Activated CD8-positive, alpha-beta T cell treated with anti-CD3 and anti-CD28 coated beads for 36 hours (primary cell): ENCODE results near the gene HAVCR1. TPM values are rescaled to one million over a fixed set of nuclear protein-coding genes. Genes with fewer than 3 reads are reported as not detected.

Experiments
- ATAC-seq: fragments of 200-7000 bp; cut with Tn5 transposase; one replicate; pipeline ENCODE4 v1.10.0; 2021; ENCODE audit warnings: mild to moderate bottlenecking, moderate library complexity
- CTCF ChIA-PET: fragments of 350-600 bp; sonication (Branson Sonifier 250); formaldehyde crosslinking; loops from one replicate; lab custom pipeline; 2021; ENCODE audit warnings: antibody characterized with exemption; lab: Charles Lee
- POLR2A ChIA-PET: fragments of 350-600 bp; sonication (Branson Sonifier 250); formaldehyde crosslinking; loops from one replicate; lab custom pipeline; 2021; ENCODE audit warnings: antibody characterized with exemption; lab: Charles Lee
- DNase-seq: peaks from one replicate; pipeline ENCODE4 v3.0.0-alpha.2; 2020
- H3K27ac Mint-ChIP-seq: one replicate; pipeline ENCODE4 v1.8.0; 2021; ENCODE audit warnings: mild to moderate bottlenecking, mixed read lengths
- H3K27me3 Mint-ChIP-seq: one replicate; pipeline ENCODE4 v1.8.0; 2021; ENCODE audit warnings: mixed read lengths
- H3K36me3 Mint-ChIP-seq: one replicate; pipeline ENCODE4 v1.8.0; 2021; ENCODE audit warnings: low read depth, mixed read lengths
- H3K4me1 Mint-ChIP-seq: one replicate; pipeline ENCODE4 v1.8.0; 2021; ENCODE audit warnings: low read depth, mixed read lengths
- H3K4me3 Mint-ChIP-seq: one replicate; pipeline ENCODE4 v1.8.0; 2021; ENCODE audit warnings: mild to moderate bottlenecking, moderate library complexity, mixed read lengths
- H3K9me3 Mint-ChIP-seq: one replicate; pipeline ENCODE4 v1.8.0; 2021; ENCODE audit warnings: mixed read lengths
- CTCF ChIP-seq: fragments of 200-600 bp; IDR thresholded peaks from one replicate; pipeline ENCODE4 v1.8.0; 2022; ENCODE audit warnings: antibody characterized with exemption, mild to moderate bottlenecking
- intact Hi-C: fragments of 100-400 bp; cut with micrococcal nuclease; formaldehyde crosslinking; loops from one replicate; pipeline ENCODE4 v1.10.0; 2022
- total RNA-seq, 2 experiments: library from RNA; stranded (reverse); gene quantifications; one replicate each; pipeline ENCODE4 v1.2.3, GENCODE V29; 2021

Gene HAVCR1
- total RNA-seq, 2 experiments from 2014 or later = 0.54 TPM; not detected in 1

DNA sequence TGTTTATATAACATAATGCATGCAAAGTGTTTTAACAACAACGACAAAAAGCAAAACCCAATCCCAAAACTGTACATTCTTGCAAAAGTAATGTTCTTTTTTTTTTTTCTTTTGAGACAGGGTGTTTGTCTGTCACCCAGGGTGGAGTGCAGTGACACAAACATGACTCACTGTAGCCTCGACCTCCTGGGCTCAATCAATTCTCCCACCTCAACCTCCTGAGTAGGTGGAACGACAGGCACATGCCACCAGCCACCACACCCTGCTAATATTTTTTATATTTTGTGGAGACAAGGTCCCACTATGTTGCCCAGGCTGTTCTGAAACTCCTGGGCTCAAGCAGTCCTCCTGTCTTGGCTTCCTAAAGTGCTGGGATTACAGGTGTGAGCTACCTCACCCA is 13.6 kb upstream of the HAVCR1 start:
- POLR2A ChIA-PET = interaction anchor here (1.5 kb wide), 1 partner anchor 18 kb away, joined by 3 read pairs; no protein-coding TSS in a partner anchor
- Mint-ChIP-seq H3K4me1 (peaks cover 30% of the 10 kb centered on the region), H3K4me3 (no peak overlapping the region), H3K27ac (peak overlapping the region; percentile 12), H3K9me3 (peaks cover 2% of the 10 kb centered on the region), H3K27me3 (no peaks in the 10 kb centered on the region), H3K36me3 (no peaks in the 10 kb centered on the region)
- intact Hi-C loops = loop anchor here (2.0 to 5.0 kb wide), 2 partner anchors 45 to 60 kb away; no protein-coding TSS in a partner anchor
- ATAC-seq = peak; percentile 74
- peak; percentile 67 for DNase-seq
- TF ChIP-seq CTCF = no peak
- CTCF ChIA-PET = interaction anchor here (1.3 kb wide), 1 partner anchor 32 kb away, joined by 3 read pairs; no protein-coding TSS in a partner anchor

DNA sequence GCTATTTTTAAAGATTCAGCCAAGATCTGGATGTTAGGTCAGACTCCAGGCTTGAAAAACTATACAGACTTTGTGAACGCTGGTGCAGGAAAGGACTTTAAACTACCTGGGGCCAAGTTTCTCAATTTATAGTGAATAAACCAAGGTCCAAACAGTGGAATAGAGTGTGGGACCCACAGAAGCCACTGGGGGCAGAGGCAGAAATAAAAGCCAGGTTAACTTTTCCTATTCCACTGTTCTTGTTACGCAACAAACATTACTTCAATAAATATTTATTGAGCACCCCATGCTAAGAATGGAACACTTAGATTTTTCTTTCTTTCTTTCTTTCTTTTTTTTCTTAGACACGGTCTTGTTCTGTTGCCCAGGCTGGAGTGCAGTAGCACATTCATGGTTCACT is 11.0 kb upstream of the HAVCR1 start:
- Mint-ChIP-seq H3K27me3 (no peaks in the 10 kb centered on the region), H3K4me1 (peaks cover 21% of the 10 kb centered on the region), H3K4me3 (no peak overlapping the region), H3K9me3 (no peaks in the 10 kb centered on the region), H3K27ac (no peak overlapping the region), H3K36me3 (no peaks in the 10 kb centered on the region)
- TF ChIP-seq CTCF = no peak
- intact Hi-C loops = loop anchor here (5.0 kb wide), 1 partner anchor 43 kb away; no protein-coding TSS in a partner anchor
- ATAC-seq (no peak), DNase-seq (no peak)
- ChIA-PET CTCF (no interaction called here), POLR2A (no interaction called here)

- ATAC-seq (no peak), DNase-seq (no peak)
- H3K4me3 Mint-ChIP-seq = no peak overlapping the region
- H3K4me1 Mint-ChIP-seq = peaks cover 15% of the 10 kb centered on the region
- intact Hi-C loops = no loop called here
- TF ChIP-seq CTCF = no peak
- ChIA-PET CTCF (no interaction called here), POLR2A (no interaction called here)
- H3K27me3 Mint-ChIP-seq = no peaks in the 10 kb centered on the region
- no peaks in the 10 kb centered on the region for H3K36me3 Mint-ChIP-seq
- H3K27ac Mint-ChIP-seq = no peak overlapping the region
- H3K9me3 Mint-ChIP-seq = no peaks in the 10 kb centered on the region
Measured at GRCh38 chr5:157068785-157069184, 9.9 kb upstream of the HAVCR1 start.

- DNase-seq (no peak), ATAC-seq (no peak)
- Mint-ChIP-seq H3K4me1 (peaks cover 15% of the 10 kb centered on the region), H3K27ac (no peak overlapping the region), H3K36me3 (no peaks in the 10 kb centered on the region), H3K27me3 (no peaks in the 10 kb centered on the region), H3K9me3 (no peaks in the 10 kb centered on the region), H3K4me3 (no peak overlapping the region)
- TF ChIP-seq CTCF = no peak
- CTCF ChIA-PET = no interaction called here
- POLR2A ChIA-PET = no interaction called here
- intact Hi-C loops = no loop called here
Measured at GRCh38 chr5:157068339-157068738, 9.4 kb upstream of the HAVCR1 start.

DNA sequence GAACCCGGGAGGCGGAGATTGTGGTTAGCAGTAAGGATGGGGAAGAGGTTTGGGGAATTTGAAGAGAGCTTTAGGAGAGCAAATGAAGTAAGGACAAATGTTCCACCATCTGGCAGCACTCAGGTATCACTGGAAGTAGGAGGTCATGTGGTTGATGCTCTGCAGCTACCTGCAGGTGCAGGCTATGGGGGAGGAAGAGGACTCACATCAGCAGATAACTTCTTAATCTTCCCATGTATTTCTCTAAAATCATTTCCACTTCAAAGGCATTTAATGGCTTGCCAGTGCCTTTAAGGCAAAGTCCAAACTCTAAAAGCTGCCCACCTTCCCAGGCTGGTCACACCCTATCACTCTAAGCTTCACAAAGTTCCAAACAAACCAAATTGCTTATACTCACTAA is 8.1 kb upstream of the HAVCR1 start:
- peaks cover 3% of the 10 kb centered on the region for H3K4me1 Mint-ChIP-seq
- H3K4me3 Mint-ChIP-seq = no peak overlapping the region
- no peak for TF ChIP-seq CTCF
- CTCF ChIA-PET = no interaction called here
- no peaks in the 10 kb centered on the region for H3K27me3 Mint-ChIP-seq
- no peaks in the 10 kb centered on the region for H3K36me3 Mint-ChIP-seq
- no peak overlapping the region for H3K27ac Mint-ChIP-seq
- ATAC-seq (no peak), DNase-seq (no peak)
- POLR2A ChIA-PET = interaction anchor here (1.2 kb wide), 1 partner anchor 43 kb away, joined by 5 read pairs; no protein-coding TSS in a partner anchor
- intact Hi-C loops = no loop called here
- H3K9me3 Mint-ChIP-seq = no peaks in the 10 kb centered on the region
